ENCODE data around the gene UVRAG.

DNA sequence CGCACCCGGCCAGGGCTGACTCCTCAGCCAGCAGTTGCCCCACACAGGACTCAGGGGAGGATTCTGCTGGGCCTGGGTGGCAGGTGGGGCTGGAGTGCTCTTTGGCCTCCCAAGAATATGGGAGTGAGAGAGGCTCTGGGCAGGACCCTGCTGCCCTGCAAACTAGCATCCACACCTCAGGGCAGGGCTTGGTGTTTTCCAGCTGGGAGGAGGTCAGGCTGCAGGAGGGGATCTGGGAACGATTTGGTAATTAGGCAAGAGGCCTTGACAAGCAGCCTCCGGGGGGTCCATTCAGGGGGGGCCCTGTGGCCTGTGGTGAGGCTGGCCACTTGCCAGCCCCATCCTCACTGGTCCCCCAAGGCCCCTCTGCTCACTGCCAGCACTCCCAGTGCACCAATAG is 355.5 kb downstream of the UVRAG start:
- no peak for TF ChIP-seq POLR2A (IDR thresholded peaks at IDR 0.05)
- TF ChIP-seq, protein P1, sequence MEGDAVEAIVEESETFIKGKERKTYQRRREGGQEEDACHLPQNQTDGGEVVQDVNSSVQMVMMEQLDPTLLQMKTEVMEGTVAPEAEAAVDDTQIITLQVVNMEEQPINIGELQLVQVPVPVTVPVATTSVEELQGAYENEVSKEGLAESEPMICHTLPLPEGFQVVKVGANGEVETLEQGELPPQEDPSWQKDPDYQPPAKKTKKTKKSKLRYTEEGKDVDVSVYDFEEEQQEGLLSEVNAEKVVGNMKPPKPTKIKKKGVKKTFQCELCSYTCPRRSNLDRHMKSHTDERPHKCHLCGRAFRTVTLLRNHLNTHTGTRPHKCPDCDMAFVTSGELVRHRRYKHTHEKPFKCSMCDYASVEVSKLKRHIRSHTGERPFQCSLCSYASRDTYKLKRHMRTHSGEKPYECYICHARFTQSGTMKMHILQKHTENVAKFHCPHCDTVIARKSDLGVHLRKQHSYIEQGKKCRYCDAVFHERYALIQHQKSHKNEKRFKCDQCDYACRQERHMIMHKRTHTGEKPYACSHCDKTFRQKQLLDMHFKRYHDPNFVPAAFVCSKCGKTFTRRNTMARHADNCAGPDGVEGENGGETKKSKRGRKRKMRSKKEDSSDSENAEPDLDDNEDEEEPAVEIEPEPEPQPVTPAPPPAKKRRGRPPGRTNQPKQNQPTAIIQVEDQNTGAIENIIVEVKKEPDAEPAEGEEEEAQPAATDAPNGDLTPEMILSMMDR (IDR thresholded peaks at IDR 0.05), result no peak
